HFF-Myc (cell line): Measurements from ENCODE around the gene SLC35F6.

Experiments
- DNase-seq: peaks from one replicate; pipeline ENCODE4 v3.0.0-alpha.2; 2011; ENCODE audit warnings: low read depth; ENCODE audit errors: extremely low read depth
- H3K4me3 ChIP-seq: replicated peaks from 2 replicates; pipeline ENCODE4 v1.5.1; 2011; ENCODE audit warnings: low read depth, mild to moderate bottlenecking, control low read depth, low read length
- TF ChIP-seq, protein P1 (sequence below): IDR thresholded peaks from 2 replicates; pipeline ENCODE4 v1.5.1; 2012; ENCODE audit warnings: mild to moderate bottlenecking, low read depth, low read length, control low read depth; ENCODE audit errors: missing control alignments

The SLC35F6 gene

DNA sequence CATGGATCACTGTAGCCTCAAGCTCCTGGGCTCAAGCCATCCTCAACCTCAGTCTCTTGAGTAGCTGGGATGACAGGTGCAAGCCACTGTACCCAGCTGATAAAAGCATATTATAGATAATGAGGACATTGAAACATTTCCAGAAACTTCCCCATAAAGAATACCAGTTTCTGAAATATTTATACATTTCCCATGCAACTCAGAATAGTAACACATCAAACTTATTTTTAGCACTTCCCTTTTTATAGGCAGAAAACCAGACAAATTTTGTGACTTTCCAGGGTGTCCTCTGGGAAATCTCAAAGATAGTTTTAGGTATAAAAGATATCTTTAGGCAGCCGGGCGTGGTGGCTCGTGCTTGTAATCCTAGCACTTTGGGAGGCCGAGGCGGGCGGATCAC, 58.8 kb downstream of the SLC35F6 start:
- H3K4me3 ChIP-seq = no peak overlapping the region
- no peak for DNase-seq
- TF ChIP-seq, protein P1, sequence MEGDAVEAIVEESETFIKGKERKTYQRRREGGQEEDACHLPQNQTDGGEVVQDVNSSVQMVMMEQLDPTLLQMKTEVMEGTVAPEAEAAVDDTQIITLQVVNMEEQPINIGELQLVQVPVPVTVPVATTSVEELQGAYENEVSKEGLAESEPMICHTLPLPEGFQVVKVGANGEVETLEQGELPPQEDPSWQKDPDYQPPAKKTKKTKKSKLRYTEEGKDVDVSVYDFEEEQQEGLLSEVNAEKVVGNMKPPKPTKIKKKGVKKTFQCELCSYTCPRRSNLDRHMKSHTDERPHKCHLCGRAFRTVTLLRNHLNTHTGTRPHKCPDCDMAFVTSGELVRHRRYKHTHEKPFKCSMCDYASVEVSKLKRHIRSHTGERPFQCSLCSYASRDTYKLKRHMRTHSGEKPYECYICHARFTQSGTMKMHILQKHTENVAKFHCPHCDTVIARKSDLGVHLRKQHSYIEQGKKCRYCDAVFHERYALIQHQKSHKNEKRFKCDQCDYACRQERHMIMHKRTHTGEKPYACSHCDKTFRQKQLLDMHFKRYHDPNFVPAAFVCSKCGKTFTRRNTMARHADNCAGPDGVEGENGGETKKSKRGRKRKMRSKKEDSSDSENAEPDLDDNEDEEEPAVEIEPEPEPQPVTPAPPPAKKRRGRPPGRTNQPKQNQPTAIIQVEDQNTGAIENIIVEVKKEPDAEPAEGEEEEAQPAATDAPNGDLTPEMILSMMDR = no peak
